Activated CD4-positive, alpha-beta T cell treated with anti-CD3 and anti-CD28 coated beads, Interleukin-2, amount 50 U/mL, for 1 hour (primary cell): ENCODE data around the gene NUB1.

Source experiments
- DNase-seq: peaks from one replicate; pipeline ENCODE4 v3.0.0-alpha.2; 2020

The NUB1 gene

DNA sequence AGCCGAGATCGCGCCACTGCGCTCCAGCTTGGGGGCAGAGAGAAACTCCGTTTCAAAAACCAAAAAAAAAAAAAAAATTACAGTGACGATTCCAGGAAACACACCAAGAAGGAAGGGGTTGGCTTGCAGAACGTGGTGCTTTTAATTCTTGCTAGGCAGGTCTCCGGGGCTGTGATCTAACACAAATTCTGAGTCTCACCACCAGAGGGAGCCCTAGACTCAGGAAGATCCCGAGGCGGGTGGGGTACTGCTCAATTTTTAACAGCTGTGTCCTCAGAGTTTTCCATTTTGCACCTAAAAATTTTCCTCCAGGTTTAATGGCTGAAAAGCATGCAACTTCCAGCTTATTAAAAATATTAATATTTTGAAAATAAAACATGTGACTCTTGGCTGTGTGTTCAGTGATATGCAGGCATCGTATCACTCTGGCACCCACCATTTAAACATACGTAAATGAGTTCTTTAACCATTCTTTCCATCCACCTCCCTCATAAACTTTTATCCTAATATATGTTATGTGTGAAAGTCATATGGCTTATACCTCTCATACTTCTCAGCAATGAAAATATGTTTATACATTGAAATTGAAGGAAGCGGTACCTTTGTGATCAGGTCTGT lies 26.5 kb upstream of the NUB1 start:
- DNase-seq = peak; percentile 71

DNA sequence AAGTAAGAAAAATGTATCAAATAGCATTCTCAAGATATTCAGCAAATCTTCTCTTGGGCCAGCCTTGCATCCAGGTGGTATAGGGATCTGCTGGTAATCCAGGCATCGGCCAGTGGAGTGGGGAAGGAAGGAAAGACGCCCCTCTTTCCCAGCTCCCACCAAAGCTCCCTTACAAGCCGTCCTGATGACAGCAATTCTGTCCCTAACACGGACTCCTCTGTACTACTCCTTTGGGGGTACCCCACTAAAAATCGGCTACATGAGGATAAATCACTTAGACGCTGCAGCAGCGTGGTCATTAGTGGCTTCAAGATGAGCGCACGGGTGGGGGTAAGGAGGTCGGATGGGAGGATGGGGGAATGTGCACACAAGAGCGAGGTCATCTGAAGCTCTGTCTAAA lies 24.7 kb upstream of the NUB1 start:
- no peak for DNase-seq

DNA sequence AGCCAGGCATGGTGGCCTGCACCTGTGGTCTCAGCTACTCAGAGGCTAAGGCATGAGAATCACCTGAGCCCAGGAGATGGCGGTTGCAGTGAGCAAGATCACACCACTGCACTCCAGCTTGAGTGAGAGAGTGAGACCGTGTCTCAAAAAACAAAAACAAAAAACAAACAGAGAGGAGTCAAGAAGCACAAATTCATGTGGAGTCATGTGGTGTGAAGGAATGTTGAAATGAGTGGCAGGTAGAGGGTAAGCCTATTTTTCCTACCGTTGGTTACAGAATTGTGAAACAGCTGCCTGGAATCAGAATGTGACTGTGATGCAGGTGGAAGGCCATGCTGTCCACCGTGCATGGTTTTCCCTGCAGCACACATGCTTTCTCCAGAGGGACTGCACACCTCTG lies 23.7 kb upstream of the NUB1 start:
- no peak for DNase-seq

DNA sequence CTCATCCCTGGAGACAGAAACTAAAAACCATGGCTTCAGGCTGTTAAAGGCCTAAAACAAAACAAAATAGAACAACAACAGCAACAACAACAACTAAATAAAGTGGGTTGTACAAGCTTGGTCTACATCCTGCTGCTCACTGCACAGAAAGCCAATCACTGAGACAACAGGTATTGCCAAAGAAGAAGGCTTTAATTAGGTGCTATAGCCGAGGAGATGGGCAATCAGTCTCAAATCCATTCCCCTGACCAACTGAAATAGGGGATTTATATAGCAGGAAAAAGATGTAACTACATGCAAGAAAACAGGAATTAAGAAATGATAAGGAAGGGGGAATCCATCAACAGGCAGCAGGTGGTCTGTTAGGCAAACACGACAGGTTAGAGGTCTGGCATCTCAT lies 22.4 kb upstream of the NUB1 start:
- no peak for DNase-seq

DNA sequence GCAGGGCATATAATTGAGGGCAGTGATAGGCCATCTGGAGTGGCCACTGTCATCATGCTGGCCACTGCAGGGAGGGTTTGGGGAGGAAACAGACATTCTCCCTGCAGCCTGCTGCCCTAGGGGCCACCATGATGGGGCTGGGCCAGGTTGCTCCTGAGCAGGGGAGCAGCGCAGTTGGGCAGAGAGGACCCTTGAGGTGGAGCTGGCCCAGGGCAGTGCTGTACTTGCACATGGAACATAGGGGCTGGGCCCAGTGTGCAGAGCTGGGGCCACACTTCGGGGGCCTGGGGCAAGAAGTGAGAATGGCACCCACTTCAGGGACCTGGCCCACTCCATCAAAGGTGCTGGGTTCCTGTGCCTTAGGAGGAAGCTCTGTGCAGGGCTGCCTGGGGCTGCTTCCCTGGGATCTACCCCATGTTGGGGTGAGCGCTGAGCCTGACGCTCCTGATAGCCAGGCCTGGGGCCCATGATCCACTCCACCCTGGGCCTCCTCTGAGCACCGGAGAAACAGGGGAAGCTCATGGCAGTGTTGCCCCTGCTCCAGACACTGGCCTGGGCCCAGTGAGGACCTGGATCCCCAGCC lies 21.3 kb upstream of the NUB1 start:
- no peak for DNase-seq

DNA sequence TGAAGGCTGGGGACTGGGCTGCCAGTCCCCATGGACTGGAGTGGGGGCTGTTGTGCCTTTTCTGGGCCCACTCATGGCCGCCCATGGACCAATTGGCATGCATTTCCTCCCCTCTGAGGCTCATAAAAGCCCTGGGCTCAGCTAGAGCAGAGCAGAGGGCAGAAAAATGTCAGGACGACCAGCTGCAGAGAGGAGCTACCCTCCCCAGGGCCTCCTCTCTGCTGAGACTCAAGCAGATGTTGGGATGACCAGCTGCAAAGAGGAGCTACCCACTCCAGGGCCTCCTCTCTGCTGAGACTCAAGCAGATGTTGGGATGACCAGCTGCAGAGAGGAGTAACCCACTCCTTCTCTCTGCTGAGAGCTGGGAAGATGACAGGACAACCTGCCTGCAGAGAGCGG lies 20.3 kb upstream of the NUB1 start:
- DNase-seq = no peak

DNA sequence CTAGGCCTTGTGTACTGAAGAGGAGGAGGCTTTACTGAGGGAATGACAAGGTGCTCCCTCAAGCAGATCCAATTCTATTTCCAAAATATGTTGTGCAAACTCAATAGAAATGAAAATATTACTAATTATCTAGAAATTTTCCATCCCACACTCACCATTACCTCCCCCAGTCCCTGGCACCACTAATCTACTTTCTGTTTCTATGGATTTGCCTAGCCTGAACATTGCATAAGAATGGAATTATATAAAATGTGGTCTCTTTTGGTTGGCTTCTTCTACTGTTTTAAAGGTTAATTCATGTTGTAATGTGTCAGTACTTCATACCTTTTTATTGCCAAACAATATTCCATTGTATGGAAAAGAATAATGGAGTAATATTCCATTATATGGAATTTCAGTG lies 18.7 kb upstream of the NUB1 start:
- no peak for DNase-seq

DNA sequence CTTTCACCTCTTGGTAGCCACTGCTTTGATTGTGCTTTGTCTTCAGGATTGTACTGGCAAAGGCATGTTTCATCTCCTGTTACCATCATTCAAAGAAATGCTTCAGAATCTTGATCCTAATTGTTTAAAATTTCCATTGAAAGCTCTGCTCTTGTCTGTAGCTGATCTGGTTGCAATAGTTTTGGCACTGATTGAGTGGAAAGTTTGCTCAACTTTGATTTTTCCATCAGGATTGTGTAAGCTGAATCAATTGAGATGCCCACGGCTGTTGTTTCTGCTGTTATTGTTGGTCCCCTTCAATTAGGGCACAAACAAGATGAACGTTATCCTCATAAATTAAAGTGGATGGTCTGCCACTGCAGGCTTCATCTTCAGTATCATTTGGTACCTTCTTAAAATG lies 14.6 kb upstream of the NUB1 start:
- DNase-seq = no peak

DNA sequence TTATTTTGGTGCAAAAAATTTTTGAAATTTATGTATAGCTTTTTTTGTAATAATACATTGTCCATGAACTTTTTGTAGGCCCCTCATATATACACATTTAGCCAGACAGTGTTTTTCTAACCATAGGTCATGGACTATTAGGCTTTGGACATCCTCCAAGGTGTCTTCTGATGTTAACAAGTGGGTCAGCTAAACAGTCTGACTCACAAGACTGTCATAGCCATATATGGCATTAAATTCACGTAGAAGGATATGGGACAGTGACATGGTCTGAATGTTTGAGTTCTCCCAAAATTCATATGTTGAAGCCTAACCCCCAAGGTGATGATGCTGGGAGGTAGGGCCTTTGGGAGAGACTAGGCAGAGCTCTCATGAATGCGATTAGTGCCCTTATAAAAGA lies 14.0 kb upstream of the NUB1 start:
- DNase-seq = no peak

DNA sequence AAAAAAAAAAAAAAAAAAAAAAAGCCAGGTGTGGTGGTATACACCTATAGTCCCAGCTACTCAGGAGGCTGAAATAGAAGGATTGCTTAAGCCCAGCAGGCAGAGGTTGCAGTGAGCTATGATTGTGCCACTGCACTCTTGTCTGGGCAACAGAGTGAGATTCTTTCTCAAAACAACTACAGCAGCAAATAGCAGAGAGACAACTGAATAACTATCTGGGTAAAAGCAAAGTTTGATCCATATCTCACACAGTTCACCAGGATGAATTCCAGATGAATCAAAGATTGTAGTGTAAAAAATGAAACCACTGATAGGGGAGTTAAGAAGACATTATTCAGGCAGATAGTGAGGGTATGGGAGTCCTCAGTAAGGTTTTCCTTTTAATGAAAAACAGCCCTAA lies 11.4 kb upstream of the NUB1 start:
- DNase-seq = no peak

DNA sequence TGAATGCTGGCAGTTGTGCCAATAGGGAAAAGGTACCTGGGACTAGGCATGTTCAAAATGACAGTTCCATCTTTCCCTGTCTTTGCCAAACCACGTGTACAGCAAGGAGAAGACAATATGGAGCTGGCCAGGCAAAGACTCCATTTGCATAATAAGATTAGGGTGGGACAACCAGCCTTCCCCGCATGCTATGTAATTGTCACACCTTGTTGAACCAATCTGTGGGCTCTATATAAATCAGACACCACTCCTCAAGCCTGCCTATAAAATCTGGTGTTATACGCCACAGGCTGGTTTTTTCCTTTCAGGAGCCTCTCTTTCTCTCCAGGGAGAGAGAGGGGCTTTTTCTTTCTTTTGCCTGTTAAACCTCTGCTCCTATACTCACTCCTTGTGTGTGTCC lies 11.0 kb upstream of the NUB1 start:
- no peak for DNase-seq

DNA sequence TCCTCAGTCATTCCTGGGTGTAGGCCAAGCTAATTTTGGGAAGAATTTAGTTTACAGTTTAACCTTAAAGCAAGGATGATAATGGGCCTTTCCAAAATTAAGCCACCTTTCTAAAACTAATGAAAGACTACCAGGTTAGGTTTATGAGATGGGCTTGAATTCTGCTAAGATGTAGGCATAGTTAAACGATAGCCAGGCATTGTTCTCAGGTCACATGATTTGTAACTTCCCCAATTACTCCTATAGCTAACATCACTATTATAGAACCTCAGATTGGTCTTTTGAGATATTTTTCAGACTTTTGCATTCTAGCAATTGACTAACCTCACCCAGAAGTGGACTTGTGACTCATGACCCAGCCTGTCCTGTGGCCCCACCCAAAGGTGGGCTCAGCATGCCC lies 7.0 kb upstream of the NUB1 start:
- no peak for DNase-seq

DNA sequence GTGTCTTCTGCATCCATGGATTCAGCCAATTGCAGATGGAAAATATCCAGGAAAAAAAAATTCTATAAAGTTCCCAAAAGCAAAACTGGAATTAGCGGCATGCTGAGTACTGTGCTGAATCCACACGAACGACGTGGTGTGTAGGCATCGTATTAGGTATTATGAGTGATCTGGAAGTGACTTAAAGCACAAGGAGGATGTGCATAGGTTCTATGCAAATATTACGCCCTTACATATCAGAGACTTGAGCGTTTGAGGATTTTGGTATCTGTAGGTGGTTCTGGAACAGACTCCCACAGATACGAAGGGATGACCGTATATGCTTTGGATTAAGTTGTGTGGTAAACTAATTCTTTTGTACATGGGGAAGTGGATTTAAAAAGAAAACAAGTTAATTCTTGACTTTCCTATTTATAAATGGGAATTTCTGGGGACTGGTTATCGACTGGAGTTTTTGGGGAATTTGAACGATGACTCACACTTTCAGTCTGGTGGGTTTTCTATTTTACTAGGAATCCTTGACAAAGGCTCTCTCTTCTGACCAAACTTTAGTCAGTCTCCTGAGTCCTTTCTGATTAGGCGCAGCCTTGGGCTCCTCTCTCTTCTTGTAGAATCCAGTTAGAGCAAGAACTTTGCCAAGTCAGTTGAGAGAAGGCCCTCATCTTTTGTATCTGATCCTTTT lies 5.4 kb upstream of the NUB1 start:
- DNase-seq = no peak

DNA sequence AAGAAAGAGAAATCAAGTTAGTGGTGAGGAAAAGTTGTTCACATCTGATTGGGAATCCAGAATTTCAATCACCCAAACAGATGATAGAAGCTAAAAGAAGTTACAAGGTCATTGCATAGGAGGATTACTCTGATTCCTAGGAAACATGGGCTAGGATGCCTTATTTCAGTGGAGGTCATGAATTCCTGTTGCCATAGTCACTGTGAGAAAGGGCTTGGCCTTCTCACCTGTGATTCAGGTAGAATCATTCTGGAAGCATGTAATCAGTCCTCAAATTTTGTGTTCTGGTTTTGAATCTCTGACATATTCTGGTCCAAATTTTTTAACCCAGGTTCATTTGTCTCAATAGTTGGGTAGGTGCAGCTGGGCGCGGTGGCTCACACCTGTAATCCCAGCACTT lies 4.3 kb upstream of the NUB1 start:
- no peak for DNase-seq

DNA sequence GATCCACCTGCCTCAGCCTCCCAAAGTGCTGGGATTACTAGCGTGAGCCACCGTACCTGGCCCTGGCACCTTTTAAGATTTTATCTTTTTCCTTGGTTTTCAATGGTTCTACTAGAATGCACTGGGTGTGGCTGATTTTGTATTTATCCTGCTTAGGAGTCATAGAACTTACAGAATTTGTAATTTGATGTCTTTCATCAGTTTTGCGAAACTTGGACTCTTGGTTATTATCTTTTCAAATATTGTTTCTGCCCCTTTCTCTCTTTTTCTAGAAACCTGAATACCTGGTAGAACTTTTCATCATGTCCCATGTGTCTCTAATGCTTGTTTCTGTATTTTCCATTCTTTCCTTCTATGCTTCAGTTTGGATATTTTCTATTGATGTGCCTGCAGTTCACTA lies 2.8 kb upstream of the NUB1 start:
- no peak for DNase-seq

DNA sequence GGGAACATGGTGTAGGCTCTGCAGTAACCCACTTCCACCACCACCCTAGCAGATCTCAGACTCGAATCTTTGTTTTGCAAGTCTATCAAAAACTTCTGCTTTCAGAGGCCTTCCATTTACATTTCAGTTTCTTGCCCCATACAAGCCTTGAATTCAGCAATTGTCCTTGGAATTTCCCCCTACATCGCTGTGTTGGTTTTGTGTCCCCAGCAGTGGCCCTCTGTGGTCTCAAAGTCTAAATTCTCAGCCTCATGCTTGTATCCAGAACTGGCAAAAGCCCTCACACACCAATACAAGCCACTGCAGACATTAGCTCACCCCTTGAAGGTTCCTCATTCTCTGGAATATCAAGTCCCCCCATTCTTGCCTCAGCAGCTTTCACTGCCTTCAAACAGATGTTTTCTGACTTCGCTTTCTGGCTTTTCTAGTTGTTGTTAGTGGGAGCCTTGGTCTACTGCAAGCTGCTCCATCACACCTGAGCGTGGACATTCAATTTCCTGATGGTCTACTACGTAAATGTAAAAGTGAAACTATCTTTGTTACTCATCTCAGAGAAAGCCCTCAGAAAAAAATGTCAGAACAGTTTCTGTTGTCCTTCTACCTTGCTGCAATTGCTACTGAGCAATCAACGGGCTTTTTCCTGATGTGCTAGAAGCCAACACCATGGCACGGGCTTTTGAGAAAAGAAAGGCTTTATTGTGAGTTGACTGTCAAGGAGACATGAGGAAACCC lies 1.8 kb upstream of the NUB1 start:
- no peak for DNase-seq

DNA sequence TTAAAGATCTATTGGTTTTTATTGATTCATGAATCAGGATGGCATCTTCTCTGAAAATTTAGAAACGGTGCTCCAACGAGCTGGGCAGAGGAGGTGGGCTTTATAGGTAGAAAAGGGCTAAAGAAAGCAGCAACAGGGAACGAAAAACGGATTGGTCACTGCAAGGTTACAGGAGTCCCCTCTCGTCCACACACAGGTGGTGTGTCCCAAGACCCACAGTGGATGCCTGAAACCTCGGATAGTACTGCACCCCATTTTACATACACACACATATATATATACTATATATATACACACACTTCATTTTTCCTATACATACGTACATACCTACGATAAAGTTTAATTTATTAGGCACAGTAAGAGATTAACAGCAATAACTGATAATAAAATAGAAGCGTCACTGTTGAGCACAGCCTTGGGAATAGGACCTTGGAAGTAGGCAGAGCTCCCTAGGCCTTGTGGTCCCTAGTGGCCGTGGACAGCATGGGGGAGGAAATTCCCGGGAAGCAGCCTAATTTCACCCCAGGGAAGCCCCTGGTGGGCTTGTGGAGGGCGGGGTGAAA lies 737 bp upstream of the NUB1 start:
- DNase-seq = no peak

DNA sequence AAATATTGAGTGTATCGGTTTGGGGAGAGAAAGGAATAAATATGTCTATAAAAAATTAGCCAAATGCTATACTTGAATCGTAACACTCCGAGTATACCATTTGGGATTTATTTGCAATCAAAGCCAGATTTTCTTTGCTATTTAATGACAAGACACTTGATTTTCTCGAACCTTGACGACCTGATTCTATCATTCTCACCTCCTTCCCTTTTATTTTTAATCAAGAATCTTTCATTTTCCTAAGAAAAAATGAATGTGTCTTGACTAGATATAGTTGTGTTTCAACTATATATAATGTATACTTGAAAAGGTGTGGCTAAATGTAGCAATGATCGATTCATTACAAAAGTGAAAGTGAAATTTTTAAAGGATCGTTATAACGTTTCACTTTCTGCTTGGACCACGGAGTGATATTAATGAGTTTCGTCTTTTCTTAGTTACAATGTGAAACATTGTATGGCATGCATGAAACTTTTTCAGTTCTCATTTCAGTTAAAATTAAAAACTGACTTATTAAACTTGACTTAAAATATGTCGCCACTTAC lies 562 bp downstream of the NUB1 start:
- no peak for DNase-seq

DNA sequence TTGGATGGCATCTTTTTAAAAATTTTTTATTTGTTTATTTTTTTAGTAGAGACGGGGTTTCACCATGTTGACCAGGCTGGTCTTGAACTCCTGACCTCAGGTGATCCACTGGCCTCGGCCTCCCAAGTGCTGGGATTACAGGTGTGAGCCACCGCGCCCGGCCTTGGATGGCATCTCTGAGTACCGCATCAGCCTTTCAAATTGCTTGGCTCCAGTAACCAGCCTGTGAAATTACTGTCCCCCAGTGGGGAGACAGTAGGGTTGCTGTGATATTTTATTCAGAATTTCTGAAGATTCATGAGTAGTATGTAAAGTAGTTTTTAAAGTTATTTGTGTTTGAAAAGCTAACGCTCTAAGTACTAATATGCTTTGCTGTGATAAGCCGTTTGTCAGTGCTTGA lies 1.2 kb downstream of the NUB1 start:
- DNase-seq = no peak

DNA sequence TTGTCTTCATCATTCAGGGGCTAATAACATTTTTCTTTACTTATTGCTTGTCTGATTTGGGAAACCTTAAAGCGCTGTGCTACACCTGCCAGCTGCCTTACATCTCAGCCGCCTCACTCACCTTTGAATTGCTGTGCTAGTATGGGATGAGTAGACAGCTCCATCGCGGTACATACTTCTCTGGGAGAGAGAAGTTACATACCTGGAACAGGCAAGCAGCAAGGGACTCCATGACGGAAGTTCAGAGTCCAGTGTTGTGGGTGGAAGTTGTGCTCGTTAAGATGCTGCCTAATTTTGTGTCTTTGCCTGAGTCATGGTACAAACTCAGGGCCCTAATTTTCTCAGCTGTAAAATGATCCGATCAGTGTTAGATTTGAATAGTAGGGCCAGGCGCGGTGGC lies 1.9 kb downstream of the NUB1 start:
- DNase-seq = no peak

DNA sequence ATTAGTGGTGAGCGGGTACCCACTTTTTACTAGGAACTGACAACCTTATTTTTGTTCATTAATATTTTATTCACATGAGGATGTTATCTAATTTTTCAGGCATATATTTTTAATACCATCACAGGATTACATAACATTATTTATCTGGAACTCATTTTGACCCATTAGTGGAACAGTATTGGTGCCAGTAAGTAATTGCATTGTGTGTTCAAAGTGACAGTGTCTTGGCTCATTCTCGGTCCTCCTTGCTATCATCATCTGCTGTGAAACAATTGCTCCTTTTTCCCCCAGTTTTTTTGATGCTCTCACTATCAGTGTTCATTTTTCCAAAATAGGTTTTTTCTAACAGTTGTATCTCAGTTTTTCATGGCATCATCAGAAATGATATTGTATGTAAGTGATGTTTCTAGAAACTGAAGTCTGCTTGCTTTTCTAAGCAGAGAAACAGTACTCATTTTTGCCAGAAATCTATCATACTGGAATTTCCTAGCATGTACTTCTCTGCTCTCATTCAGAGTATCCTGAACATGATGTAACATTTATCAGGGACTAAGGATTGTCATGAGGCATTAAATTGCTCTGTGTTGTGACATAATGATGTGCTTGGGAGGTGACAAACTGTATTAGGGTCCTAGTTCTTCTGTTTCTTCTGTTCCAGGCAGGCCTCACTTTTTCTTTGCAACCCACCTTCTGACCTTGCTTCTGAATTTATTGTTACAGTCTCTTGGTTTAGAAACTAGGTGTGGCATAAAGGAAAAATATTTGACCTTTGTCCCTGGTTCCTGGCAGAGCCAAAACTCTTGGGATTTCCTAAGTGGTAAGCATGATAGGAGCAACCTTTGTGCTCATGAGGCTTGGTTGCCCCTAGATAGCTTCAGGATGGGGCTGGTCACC lies 4.2 kb downstream of the NUB1 start:
- DNase-seq = no peak

DNA sequence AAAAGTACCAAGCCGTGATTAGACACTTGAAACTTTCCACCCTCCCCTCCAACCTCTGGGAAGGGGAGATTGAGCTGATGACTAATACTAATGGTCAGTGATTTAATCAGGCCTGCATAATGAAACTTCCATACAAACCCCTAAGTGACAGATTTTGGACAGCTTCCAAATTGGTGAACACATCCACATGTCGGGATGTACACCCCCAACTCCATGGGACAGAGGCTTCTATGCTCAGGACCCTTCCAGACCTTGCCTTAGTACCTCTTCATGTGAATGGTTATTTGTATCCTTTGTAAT lies 4.8 kb downstream of the NUB1 start:
- no peak for DNase-seq

DNA sequence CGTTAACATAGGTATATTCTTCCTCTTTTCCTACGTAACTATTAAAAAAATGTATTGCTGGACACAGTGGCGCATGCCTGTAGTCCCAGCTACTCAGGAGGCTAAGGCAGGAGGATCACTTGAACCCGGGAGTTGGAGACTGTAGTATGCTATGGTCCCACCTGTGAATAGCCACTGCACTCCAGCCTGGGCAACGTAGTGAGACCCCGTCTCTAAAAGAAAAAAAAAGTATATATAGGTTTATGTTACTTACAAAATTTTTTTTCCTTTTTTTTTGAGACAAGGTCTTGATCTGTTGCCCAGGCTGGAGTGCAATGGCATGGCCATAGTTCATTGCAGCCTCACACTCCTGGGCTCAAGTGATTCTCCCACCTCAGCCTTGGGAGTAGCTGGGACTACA lies 5.6 kb downstream of the NUB1 start:
- no peak for DNase-seq
